ENCODE results near the gene TMEM117.

DNA sequence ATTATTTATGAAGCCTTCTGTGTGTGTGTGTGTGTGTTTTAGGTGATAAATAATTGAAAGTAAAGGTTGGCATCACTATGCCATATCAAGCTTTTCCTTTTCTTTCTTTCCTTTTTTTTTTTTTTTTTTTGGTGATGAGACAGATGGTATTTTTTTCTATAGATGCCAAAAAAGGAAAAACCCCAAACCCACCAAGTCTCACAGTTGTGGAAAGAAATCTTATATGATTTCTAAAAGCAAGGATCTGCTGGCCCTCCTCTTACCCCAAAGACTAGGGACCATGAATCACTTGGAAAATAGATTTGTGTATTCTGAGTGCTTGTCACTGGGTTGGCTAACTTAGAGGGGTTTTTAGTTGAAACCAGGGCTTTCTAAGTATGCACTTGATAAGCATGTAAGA lies 181.3 kb downstream of the TMEM117 start:
- TF ChIP-seq, protein P1, sequence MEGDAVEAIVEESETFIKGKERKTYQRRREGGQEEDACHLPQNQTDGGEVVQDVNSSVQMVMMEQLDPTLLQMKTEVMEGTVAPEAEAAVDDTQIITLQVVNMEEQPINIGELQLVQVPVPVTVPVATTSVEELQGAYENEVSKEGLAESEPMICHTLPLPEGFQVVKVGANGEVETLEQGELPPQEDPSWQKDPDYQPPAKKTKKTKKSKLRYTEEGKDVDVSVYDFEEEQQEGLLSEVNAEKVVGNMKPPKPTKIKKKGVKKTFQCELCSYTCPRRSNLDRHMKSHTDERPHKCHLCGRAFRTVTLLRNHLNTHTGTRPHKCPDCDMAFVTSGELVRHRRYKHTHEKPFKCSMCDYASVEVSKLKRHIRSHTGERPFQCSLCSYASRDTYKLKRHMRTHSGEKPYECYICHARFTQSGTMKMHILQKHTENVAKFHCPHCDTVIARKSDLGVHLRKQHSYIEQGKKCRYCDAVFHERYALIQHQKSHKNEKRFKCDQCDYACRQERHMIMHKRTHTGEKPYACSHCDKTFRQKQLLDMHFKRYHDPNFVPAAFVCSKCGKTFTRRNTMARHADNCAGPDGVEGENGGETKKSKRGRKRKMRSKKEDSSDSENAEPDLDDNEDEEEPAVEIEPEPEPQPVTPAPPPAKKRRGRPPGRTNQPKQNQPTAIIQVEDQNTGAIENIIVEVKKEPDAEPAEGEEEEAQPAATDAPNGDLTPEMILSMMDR (IDR thresholded peaks at IDR 0.05; ENCODE audit: low read depth, low read length) = no peak
- TF ChIP-seq, protein P2, sequence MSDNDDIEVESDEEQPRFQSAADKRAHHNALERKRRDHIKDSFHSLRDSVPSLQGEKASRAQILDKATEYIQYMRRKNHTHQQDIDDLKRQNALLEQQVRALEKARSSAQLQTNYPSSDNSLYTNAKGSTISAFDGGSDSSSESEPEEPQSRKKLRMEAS (IDR thresholded peaks at IDR 0.05; ENCODE audit: low read depth, low read length) = no peak

Measured in NB4 (cell line).